ENCODE data around the gene CAPN3. TPM values are rescaled to one million over a fixed set of nuclear protein-coding genes. Genes with fewer than 3 reads are reported as not detected.

Gene CAPN3
- total RNA-seq, 1 donor from 2014 or later, result 3.7 TPM

GRCh38 chr15:42408178-42408577, 48.9 kb downstream of the CAPN3 start:
- no peaks in the 10 kb centered on the region for H3K27me3 ChIP-seq (ENCODE audit: control insufficient read depth, insufficient read depth, low read length)
- no peak overlapping the region for H3K4me3 ChIP-seq (ENCODE audit: low read depth, low read length)
- no peak for TF ChIP-seq CTCF (IDR thresholded peaks at IDR 0.05; ENCODE audit: insufficient read depth, low read length, poor library complexity, severe bottlenecking)
- no peak for DNase-seq (ENCODE audit: low read depth)
- no peaks in the 10 kb centered on the region for H3K36me3 ChIP-seq (ENCODE audit: control insufficient read depth, insufficient read depth, low read length)

- no peak for DNase-seq (ENCODE audit: low read depth)
- TF ChIP-seq CTCF (IDR thresholded peaks at IDR 0.05; ENCODE audit: insufficient read depth, low read length, poor library complexity, severe bottlenecking), result no peak
- H3K4me3 ChIP-seq (ENCODE audit: low read depth, low read length), result no peak overlapping the region
- no peaks in the 10 kb centered on the region for H3K36me3 ChIP-seq (ENCODE audit: control insufficient read depth, insufficient read depth, low read length)
- H3K27me3 ChIP-seq (ENCODE audit: control insufficient read depth, insufficient read depth, low read length), result no peaks in the 10 kb centered on the region
Measured at GRCh38 chr15:42409011-42409410, 49.7 kb downstream of the CAPN3 start.

- H3K27me3 ChIP-seq (ENCODE audit: control insufficient read depth, insufficient read depth, low read length), result no peaks in the 10 kb centered on the region
- H3K36me3 ChIP-seq (ENCODE audit: control insufficient read depth, insufficient read depth, low read length), result no peaks in the 10 kb centered on the region
- DNase-seq (ENCODE audit: low read depth), result no peak
Measured at GRCh38 chr15:42411884-42412283, 52.6 kb downstream of the CAPN3 start.

GRCh38 chr15:42413920-42414319, 54.6 kb downstream of the CAPN3 start:
- TF ChIP-seq CTCF (IDR thresholded peaks at IDR 0.05; ENCODE audit: insufficient read depth, low read length, poor library complexity, severe bottlenecking), result no peak
- Histone ChIP-seq H3K4me3 (ENCODE audit: low read depth, low read length) (no peak overlapping the region), H3K36me3 (ENCODE audit: control insufficient read depth, insufficient read depth, low read length) (no peaks in the 10 kb centered on the region), H3K27me3 (ENCODE audit: control insufficient read depth, insufficient read depth, low read length) (no peaks in the 10 kb centered on the region)
- DNase-seq (ENCODE audit: low read depth), result no peak

More at GRCh38 chr15:42411884-42412283, 52.6 kb downstream of the CAPN3 start:
- no peak overlapping the region for H3K4me3 ChIP-seq (ENCODE audit: low read depth, low read length)
- TF ChIP-seq CTCF (IDR thresholded peaks at IDR 0.05; ENCODE audit: insufficient read depth, low read length, poor library complexity, severe bottlenecking), result no peak

- TF ChIP-seq CTCF (IDR thresholded peaks at IDR 0.05; ENCODE audit: insufficient read depth, low read length, poor library complexity, severe bottlenecking), result no peak
- Histone ChIP-seq H3K36me3 (ENCODE audit: control insufficient read depth, insufficient read depth, low read length) (no peaks in the 10 kb centered on the region), H3K4me3 (ENCODE audit: low read depth, low read length) (no peak overlapping the region), H3K27me3 (ENCODE audit: control insufficient read depth, insufficient read depth, low read length) (no peaks in the 10 kb centered on the region)
- no peak for DNase-seq (ENCODE audit: low read depth)
Measured at GRCh38 chr15:42419369-42419768, 60.1 kb downstream of the CAPN3 start.

- Histone ChIP-seq H3K4me3 (ENCODE audit: low read depth, low read length) (no peak overlapping the region), H3K36me3 (ENCODE audit: control insufficient read depth, insufficient read depth, low read length) (no peaks in the 10 kb centered on the region), H3K27me3 (ENCODE audit: control insufficient read depth, insufficient read depth, low read length) (no peaks in the 10 kb centered on the region)
- no peak for DNase-seq (ENCODE audit: low read depth)
- no peak for TF ChIP-seq CTCF (IDR thresholded peaks at IDR 0.05; ENCODE audit: insufficient read depth, low read length, poor library complexity, severe bottlenecking)
Measured at GRCh38 chr15:42421376-42421775, 62.1 kb downstream of the CAPN3 start.

All from kidney epithelial cell (primary cell).